ENCODE data around the gene OR5C1. TPM values are rescaled to one million over a fixed set of nuclear protein-coding genes. Genes with fewer than 3 reads are reported as not detected.

OR5C1 gene
- total and polyA plus RNA-seq, 9 of the 15 experiments (the other 6 are each of a cell fraction or from before 2014, with no cell fraction given) = not detected

GRCh38 chr9:122789256-122790046 lies 718 bp downstream of the OR5C1 start (continued):
- no peak for TF ChIP-seq SIRT6 (IDR thresholded peaks at IDR 0.05; ENCODE audit: low read depth, low read length)

- FAIRE-seq = no peak
- POLR2A ChIA-PET = no interaction called here
- intact Hi-C loops (cut with micrococcal nuclease) = no loop called here
- TF ChIP-seq KHSRP (IDR thresholded peaks at IDR 0.05) (no peak), NFATC3 (IDR thresholded peaks at IDR 0.05) (no peak), BRD4 (IDR thresholded peaks at IDR 0.05) (no peak), CBX8 (IDR thresholded peaks at IDR 0.05; ENCODE audit: borderline replicate concordance, extremely low read depth, low read depth, low read length, poor library complexity, severe bottlenecking) (no peak), ZNF253 (CRISPR knock-in tag; conservative IDR thresholded peaks at IDR 0.05) (no peak), HDAC2 (IDR thresholded peaks at IDR 0.05) (no peak)
- H3K9me3 ChIP-seq (replicated peaks; ENCODE audit: control insufficient read depth, insufficient read depth, low read depth, low read length) = no peaks in the 10 kb centered on the region
- no peak for DNase-seq (ENCODE audit: extremely low read depth in 1 of 4, low spot score in 3 of 4)
- ATAC-seq = no peak
- no peak overlapping the region for H3K9ac ChIP-seq (ENCODE audit: insufficient read depth in 1 of 2, low read depth in 2 of 2, low read length in 2 of 2)
- no peak overlapping the region for H3K4me3 ChIP-seq
- no peaks in the 10 kb centered on the region for H4K20me1 ChIP-seq (replicated peaks; ENCODE audit: control insufficient read depth, insufficient read depth, low read length)
- CTCF ChIA-PET (ENCODE audit: low intra/inter-chr PET ratio) = no interaction called here
- no peaks in the 10 kb centered on the region; a peak in 1 of 5 replicates for H3K4me1 ChIP-seq (replicated peaks in 1 of 2; ENCODE audit: control insufficient read depth in 2 of 2, insufficient read depth in 2 of 2, low read length in 2 of 2)
- no TSS peak for BruUV-seq (replicated peaks)
- H3K9me1 ChIP-seq (ENCODE audit: control insufficient read depth, insufficient read depth, low read length) = no peaks in the 10 kb centered on the region
- peaks cover 24 to 29% of the 10 kb centered on the region in 2 experiments for H3K27me3 ChIP-seq (ENCODE audit: control insufficient read depth in 2 of 2, insufficient read depth in 2 of 2, low read length in 2 of 2)
- H3K27ac ChIP-seq (ENCODE audit: extremely low read depth, low read depth, low read length) = no peak overlapping the region
- H3K4me2 ChIP-seq (ENCODE audit: insufficient read depth, low read length) = no peak overlapping the region
- WGBS (ENCODE audit: insufficient coverage, low coverage, missing lambda C conversion rate) = 0% methylated on average over 5 of the region's 5 CpGs
- no peaks in the 10 kb centered on the region for H3K79me2 ChIP-seq (ENCODE audit: control insufficient read depth, insufficient read depth, low read length)
- in situ Hi-C loops (cut with MboI) = no loop called here
- H2AFZ ChIP-seq (ENCODE audit: low read depth, low read length) = no peak overlapping the region
- H3K36me3 ChIP-seq (ENCODE audit: control insufficient read depth, insufficient read depth, low read length) = no peaks in the 10 kb centered on the region
Observed at GRCh38 chr9:122791872-122792669, 3.3 kb downstream of the OR5C1 start.

Data from K562 (cell line).